Measurements from ENCODE around the gene GAS1.

- TF ChIP-seq POLR2A (IDR thresholded peaks at IDR 0.05) (no peak), CTCF (IDR thresholded peaks at IDR 0.05) (peak; percentile 67 to 92 (median 87))
Observed at GRCh38 chr9:86948074-86948929, 996 bp upstream of the GAS1 start.

Measured in tibial nerve (tissue), 3 donors.